Activated CD4-positive, CD25-positive, alpha-beta regulatory T cell treated with anti-CD3 and anti-CD28 coated beads, Interleukin-2, amount 50 U/mL, for 16 hours (primary cell): Measurements from ENCODE around the gene RNF183.
A peak's percentile ranks its signal among the peaks of the same experiment; 100 is the strongest.
"Not testable (repeated sequence)": the region's sequence is repeated elsewhere in the genome, so short reads cannot be mapped to it uniquely, and the experiment has no call there.

ENCODE experiments used
- DNase-seq: peaks from one replicate; pipeline ENCODE4 v3.0.0-alpha.2; 2020; ENCODE audit warnings: low read depth, low spot score

Gene RNF183

GRCh38 chr9:113274474-113275156, 28.6 kb downstream of the RNF183 start:
- peak; percentile 30 for DNase-seq

DNA sequence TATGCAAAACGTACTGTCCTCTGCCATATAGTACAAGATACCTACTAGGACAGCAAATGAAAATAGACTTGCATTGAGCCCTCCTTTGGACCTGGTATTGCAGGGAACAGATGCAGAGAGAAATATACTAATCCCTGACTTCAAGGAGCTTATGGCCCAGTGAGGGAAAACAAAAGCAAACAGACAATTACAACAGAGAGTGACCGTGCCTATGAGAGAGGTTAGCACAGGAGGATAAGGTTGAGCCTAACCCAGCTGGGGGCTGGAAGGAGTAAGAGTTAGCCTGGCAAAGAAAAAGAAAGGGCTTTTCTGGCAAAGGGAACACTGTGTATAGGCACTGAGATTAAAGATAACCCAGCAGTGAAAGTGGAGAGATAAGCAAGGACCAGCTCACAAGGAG, 33.3 kb downstream of the RNF183 start:
- no peak for DNase-seq

DNA sequence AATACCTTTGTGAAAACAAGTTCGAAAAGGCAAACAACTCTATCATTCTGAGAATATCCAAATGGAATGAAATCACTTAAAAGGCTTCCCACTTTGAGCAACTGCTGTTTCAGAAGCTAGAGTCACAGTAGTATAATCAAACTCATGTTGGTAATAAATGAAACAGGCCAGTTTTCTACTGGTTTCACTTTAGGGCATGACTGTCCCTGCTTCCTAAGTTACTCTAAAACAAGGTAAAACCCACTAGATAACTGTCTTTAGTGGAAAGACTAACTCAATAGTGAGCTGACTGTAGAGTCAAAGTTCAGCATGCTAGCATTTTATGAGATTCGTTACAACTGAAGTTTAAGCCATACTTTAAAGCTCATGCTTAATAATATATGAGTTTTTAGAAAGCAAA, 33.8 kb downstream of the RNF183 start:
- DNase-seq = no peak

- DNase-seq = no peak
Measured at GRCh38 chr9:113267911-113268566, 35.1 kb downstream of the RNF183 start.

DNA sequence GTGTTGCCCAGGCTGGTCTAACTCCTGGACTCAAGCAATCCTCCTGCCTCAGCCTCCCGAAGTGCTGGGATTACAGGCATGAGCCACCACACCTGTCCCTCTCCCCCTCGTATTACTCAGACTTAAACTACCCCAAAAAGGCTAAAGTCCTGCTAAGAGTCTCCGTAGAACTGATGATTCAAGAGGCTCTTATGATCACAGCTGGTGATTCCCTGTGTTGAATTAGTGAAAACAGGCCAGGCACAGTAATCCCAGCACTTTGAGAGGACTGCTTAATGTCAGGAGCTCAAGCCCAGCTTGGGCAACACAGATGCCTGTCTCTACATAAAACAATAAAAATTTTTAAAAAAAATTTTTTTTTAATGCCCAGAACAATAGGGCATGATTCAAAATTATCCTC, 37.0 kb downstream of the RNF183 start:
- no peak for DNase-seq

DNA sequence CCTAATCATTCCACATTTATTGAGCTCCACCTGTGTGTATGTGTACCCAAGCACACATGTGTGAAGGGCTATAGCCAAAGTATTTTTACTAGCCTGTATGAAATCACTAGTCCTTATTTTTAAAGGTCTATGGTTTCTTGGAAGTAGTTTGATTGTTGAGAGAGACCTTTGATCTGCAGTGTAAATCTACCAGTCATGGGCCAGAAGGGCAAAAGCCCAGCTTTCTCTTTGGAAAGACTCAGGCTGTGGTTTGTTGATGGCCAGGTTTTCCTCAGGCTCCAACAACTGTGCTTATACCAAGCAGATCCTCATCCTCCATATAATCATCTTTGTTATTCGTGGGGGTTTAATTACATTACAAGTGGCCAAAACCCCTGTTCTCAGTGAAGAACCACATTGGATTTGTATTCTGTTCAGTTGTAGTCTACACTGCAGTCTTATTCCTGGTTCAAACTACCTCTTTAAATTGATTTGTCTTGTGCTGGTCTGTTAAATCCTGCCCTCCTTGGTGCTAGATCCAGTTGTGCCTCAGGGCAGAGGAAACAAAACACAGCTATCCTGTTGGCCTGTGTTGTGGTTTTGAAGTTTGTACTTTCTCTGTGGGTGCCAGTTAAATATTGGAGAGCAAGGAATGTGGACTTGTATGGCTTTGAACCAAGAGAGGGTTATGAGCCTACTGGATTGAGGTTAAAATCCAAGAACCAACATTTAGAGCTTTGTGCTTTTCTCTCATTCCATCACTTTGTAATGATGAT, 41.1 kb downstream of the RNF183 start:
- no peak for DNase-seq

DNA sequence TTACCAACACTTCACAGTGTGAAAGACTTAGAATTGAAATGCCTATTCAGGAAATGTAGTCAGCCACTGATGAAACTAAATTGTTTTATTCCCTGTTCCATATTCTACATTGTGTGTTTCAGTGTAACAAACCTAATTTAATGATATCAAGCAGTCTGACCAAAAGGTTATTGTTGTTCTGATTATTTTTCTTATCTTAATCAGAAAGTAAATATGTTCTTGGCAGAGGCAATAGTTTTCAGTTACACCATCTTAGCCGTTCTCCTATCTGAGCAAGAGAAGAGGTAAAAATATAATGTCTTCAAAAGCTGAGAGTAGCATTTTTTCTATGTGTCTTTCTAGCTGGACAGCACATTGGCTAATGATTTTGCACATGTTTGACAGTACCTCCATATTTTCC, 44.9 kb downstream of the RNF183 start:
- no peak for DNase-seq

GRCh38 chr9:113257863-113258262, 45.3 kb downstream of the RNF183 start:
- DNase-seq = no peak

- DNase-seq = no peak
Measured at GRCh38 chr9:113255438-113255837, 47.7 kb downstream of the RNF183 start.

DNA sequence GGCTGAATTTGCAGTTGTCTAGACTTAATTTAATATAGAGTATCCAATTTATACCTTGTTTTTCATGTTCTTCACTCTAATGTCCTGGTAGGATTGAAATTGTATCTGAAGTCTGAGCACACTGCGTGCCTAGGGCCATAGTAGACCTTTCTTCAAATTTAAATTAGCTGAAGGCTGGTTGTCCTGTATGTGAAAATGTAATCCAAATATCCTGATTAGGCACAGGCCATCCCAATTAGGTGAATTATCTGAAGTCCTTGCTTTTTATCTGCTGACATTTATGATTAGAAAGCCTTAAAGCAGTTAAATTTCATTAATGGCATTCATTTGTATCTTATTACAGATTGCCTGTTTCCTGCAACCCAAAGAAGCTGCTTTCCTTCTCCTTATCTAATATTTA, 48.2 kb downstream of the RNF183 start:
- DNase-seq = no peak

GRCh38 chr9:113250807-113251206, 52.4 kb downstream of the RNF183 start:
- DNase-seq = no peak

DNA sequence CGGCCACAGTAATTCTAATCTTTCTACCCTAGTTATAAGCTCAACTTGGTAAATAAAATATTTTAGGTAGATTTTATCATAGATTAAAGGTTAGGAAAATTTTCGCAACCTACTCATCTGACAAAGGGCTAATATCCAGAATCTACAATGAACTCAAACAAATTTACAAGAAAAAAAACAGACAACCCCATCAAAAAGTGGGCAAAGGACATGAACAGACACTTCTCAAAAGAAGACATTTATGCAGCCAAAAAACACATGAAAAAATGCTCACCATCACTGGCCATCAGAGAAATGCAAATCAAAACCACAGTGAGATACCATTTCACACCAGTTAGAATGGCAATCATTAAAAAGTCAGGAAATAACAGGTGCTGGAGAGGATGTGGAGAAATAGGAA, 53.5 kb downstream of the RNF183 start:
- not testable (repeated sequence) for DNase-seq

GRCh38 chr9:113247640-113248039, 55.5 kb downstream of the RNF183 start:
- no peak for DNase-seq
